B cell (primary cell): ENCODE data around the gene TWIST2. TPM values are rescaled to one million over a fixed set of nuclear protein-coding genes. Genes with fewer than 3 reads are reported as not detected.

Experiments used
- ATAC-seq: fragments of 200-7000 bp; cut with Tn5 transposase; one replicate; pipeline ENCODE4 v1.10.0; 2021; ENCODE audit warnings: low read depth, mild to moderate bottlenecking, moderate number of reproducible peaks, moderate library complexity
- CTCF ChIA-PET: fragments of 350-600 bp; sonication (Branson Sonifier 250); formaldehyde crosslinking; loops from one replicate; lab custom pipeline; 2021; ENCODE audit warnings: antibody characterized with exemption, inconsistent platforms; lab: Charles Lee
- POLR2A ChIA-PET: fragments of 350-600 bp; sonication (Branson Sonifier 250); formaldehyde crosslinking; loops from one replicate; lab custom pipeline; 2021; ENCODE audit warnings: antibody characterized with exemption; lab: Charles Lee
- DNase-seq: peaks from one replicate; pipeline ENCODE4 v3.0.0; 2013
- H2AFZ ChIP-seq: 2 replicates; pipeline ENCODE4 v1.6.1; 2012; ENCODE audit warnings: mild to moderate bottlenecking, low read depth, low read length; ENCODE audit not compliant: insufficient read depth, poor library complexity, severe bottlenecking
- H3K27ac ChIP-seq, 2 donors: 1 replicate in 1 of 2; 2 replicates in 1 of 2; pipeline ENCODE4 v1.5.1; 2012 to 2013; ENCODE audit warnings: low read length in 2 of 2, mild to moderate bottlenecking in 2 of 2, moderate library complexity in 1 of 2
- H3K27me3 ChIP-seq, 4 experiments: fragments of 200-600 bp in 1 of 4; sonication (generic) in 1 of 4; replicated peaks in 1 of 4; 1 replicate in 2 of 4; 2 replicates in 2 of 4; pipeline versions ENCODE4 v1.6.1 to v1.7.0; 2013 to 2016; ENCODE audit warnings: low read length in 3 of 4, mild to moderate bottlenecking in 2 of 4, mixed read lengths in 1 of 4, moderate library complexity in 1 of 4; ENCODE audit not compliant: insufficient read depth in 4 of 4, control insufficient read depth in 3 of 4; ENCODE audit errors: control extremely low read depth in 1 of 4
- H3K36me3 ChIP-seq, 2 experiments: replicated peaks in 1 of 2; 1 replicate in 1 of 2; 2 replicates in 1 of 2; pipeline versions ENCODE4 v1.6.1 to v1.7.1; 2013; ENCODE audit warnings: low read length in 1 of 2; ENCODE audit not compliant: insufficient read depth in 2 of 2, control insufficient read depth in 1 of 2; ENCODE audit errors: control extremely low read depth in 1 of 2, extremely low read depth in 1 of 2
- H3K4me1 ChIP-seq, 2 donors: fragments of 200-600 bp in 1 of 2; sonication (generic) in 1 of 2; 1 replicate in 1 of 2; 2 replicates in 1 of 2; pipeline versions ENCODE4 v1.5.1 to v1.6.1; 2013 to 2017; ENCODE audit warnings: low read length in 2 of 2; ENCODE audit not compliant: control insufficient read depth in 2 of 2, insufficient read depth in 2 of 2
- H3K4me2 ChIP-seq: replicated peaks from 2 replicates; pipeline ENCODE3; 2012; ENCODE audit warnings: mild to moderate bottlenecking, low read depth, low read length; ENCODE audit not compliant: poor library complexity, severe bottlenecking
- H3K4me3 ChIP-seq, 5 experiments: fragments of 200-600 bp in 1 of 5; sonication (generic) in 1 of 5; 1 replicate in 3 of 5; 2 replicates in 2 of 5; pipeline versions ENCODE4 v1.5.1 to v1.7.0; 2011 to 2016; ENCODE audit warnings: low read length in 4 of 5, mild to moderate bottlenecking in 4 of 5, low read depth in 2 of 5, control low read depth in 1 of 5, moderate library complexity in 1 of 5; ENCODE audit not compliant: insufficient read depth in 1 of 5; ENCODE audit errors: control extremely low read depth in 1 of 5, extremely low read depth in 1 of 5
- H3K79me2 ChIP-seq: fragments of 200-600 bp; sonication (generic); one replicate; pipeline ENCODE4 v1.6.0; 2016; ENCODE audit warnings: low read length; ENCODE audit not compliant: control insufficient read depth, insufficient read depth
- H3K9ac ChIP-seq: fragments of 200-600 bp; sonication (generic); 2 replicates; pipeline ENCODE4 v1.6.1; 2017; ENCODE audit warnings: mild to moderate bottlenecking, low read length, moderate library complexity
- H3K9me3 ChIP-seq, 3 donors: one replicate each; pipeline versions ENCODE4 v1.6.1 to v1.7.1; 2013; ENCODE audit warnings: low read length in 2 of 3; ENCODE audit not compliant: control insufficient read depth in 2 of 3, insufficient read depth in 1 of 3; ENCODE audit errors: control extremely low read depth in 1 of 3
- H4K20me1 ChIP-seq: 2 replicates; pipeline ENCODE4 v1.6.0; 2012; ENCODE audit warnings: mild to moderate bottlenecking, low read length; ENCODE audit not compliant: insufficient read depth, control insufficient read depth, poor library complexity, severe bottlenecking
- H3K27ac Mint-ChIP-seq: one replicate; pipeline ENCODE4 v1.8.0; 2021; ENCODE audit warnings: mixed read lengths
- H3K27me3 Mint-ChIP-seq: one replicate; pipeline ENCODE4 v1.8.0; 2021; ENCODE audit warnings: mixed read lengths
- H3K4me1 Mint-ChIP-seq: one replicate; pipeline ENCODE4 v1.8.0; 2021; ENCODE audit warnings: mixed read lengths
- H3K4me3 Mint-ChIP-seq: one replicate; pipeline ENCODE4 v1.8.0; 2021; ENCODE audit warnings: mixed read lengths
- H3K9me3 Mint-ChIP-seq: one replicate; pipeline ENCODE4 v1.8.0; 2022; ENCODE audit warnings: mixed read lengths; ENCODE audit not compliant: insufficient read depth
- CTCF ChIP-seq: fragments of 200-600 bp; IDR thresholded peaks from one replicate; pipeline ENCODE4 v1.8.0; 2022; ENCODE audit warnings: antibody characterized with exemption, mild to moderate bottlenecking
- EZH2 ChIP-seq: IDR thresholded peaks from 2 replicates; pipeline ENCODE4 v1.6.1; 2012; ENCODE audit warnings: borderline replicate concordance, low read depth, mild to moderate bottlenecking, moderate library complexity, low read length; ENCODE audit not compliant: insufficient read depth, poor library complexity, severe bottlenecking
- WGBS: methylation state at CpG from one replicate; pipeline ENCODE4 v1.1.5; 2013; ENCODE audit warnings: missing lambda C conversion rate; ENCODE audit not compliant: insufficient coverage; 5-methylcytosine and 5-hydroxymethylcytosine counted together
- intact Hi-C: fragments of 100-400 bp; cut with micrococcal nuclease; formaldehyde crosslinking; loops from one replicate; pipeline ENCODE4 v1.10.0; 2022
- polyA plus RNA-seq: library from polyadenylated mRNA; depleted of rRNA; stranded (reverse); fragments of >200 nt; gene quantifications from 2 replicates; pipeline ENCODE4 v1.2.3, GENCODE V29; 2012
- total RNA-seq, 2 donors: library from RNA; stranded (reverse); fragments of 120-200 nt in 1 of 2; gene quantifications; 1 replicate in 1 of 2; 2 replicates in 1 of 2; pipeline versions ENCODE4 v1.2.3 to v1.2.4, GENCODE V29; 2013 to 2022

The TWIST2 gene
- total and polyA plus RNA-seq, 2 donors (not counting 1 experiment from before 2014, with no cell fraction given) = 0.07 TPM; not detected in 1

- intact Hi-C loops = no loop called here
- Mint-ChIP-seq H3K4me3 (no peak overlapping the region), H3K27ac (no peak overlapping the region), H3K4me1 (no peaks in the 10 kb centered on the region), H3K9me3 (no peaks in the 10 kb centered on the region), H3K27me3 (peaks cover 25% of the 10 kb centered on the region)
- no peak overlapping the region for H2AFZ ChIP-seq
- no peak for DNase-seq
- ChIA-PET POLR2A (no interaction called here), CTCF (no interaction called here)
- H3K9ac ChIP-seq = no peak overlapping the region
- ATAC-seq = no peak
- H3K79me2 ChIP-seq = no peaks in the 10 kb centered on the region
- no peak for TF ChIP-seq EZH2
- H3K27me3 ChIP-seq = peaks cover 0 to 2% (median 0%) of the 10 kb centered on the region in 4 experiments
- no peaks in the 10 kb centered on the region for H3K36me3 ChIP-seq
- H3K4me3 ChIP-seq = no peak overlapping the region
- H3K27ac ChIP-seq = no peak overlapping the region
- H3K9me3 ChIP-seq = peaks cover 0 to 5% (median 0%) of the 10 kb centered on the region in 3 donors
- 77% methylated on average over 16 of the region's 16 CpGs for WGBS
- H3K4me1 ChIP-seq = no peaks in the 10 kb centered on the region
- no peaks in the 10 kb centered on the region for H4K20me1 ChIP-seq
- H3K4me2 ChIP-seq = no peak overlapping the region
Observed at GRCh38 chr2:238856713-238857567, 9.1 kb downstream of the TWIST2 start.

DNA sequence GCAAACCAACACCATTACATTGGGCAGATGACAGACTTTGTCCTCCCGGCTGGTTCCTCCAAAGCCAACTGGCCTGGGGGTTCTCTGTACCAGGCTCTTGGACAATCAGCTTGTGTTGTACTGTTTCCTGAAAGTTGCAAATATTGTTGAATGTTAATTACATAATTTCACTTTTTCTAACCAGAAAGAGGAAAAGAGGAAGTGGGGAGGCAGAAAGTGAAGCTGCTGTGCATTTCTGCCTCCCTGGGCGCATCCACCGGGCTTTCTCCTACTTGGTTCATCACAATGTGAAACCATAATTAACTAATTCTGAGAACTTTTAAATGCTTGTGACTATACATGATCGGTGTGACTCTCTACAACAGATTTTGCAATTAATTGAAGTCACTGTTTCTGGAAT is 10.1 kb downstream of the TWIST2 start:
- no peaks in the 10 kb centered on the region for H4K20me1 ChIP-seq
- DNase-seq (no peak), ATAC-seq (no peak)
- no peak overlapping the region for H3K27ac ChIP-seq
- CTCF ChIA-PET = no interaction called here
- Mint-ChIP-seq H3K4me1 (no peaks in the 10 kb centered on the region), H3K4me3 (no peak overlapping the region), H3K27me3 (peaks cover 19% of the 10 kb centered on the region), H3K9me3 (no peaks in the 10 kb centered on the region), H3K27ac (no peak overlapping the region)
- no CpG with 5 or more reads among the region's 4 CpGs for WGBS
- H3K4me3 ChIP-seq = no peak overlapping the region
- H3K4me2 ChIP-seq = no peak overlapping the region
- POLR2A ChIA-PET = no interaction called here
- no peak for TF ChIP-seq CTCF
- no peak for TF ChIP-seq EZH2
- H2AFZ ChIP-seq = no peak overlapping the region
- H3K79me2 ChIP-seq = no peaks in the 10 kb centered on the region
- H3K9me3 ChIP-seq = peaks cover 0 to 5% (median 0%) of the 10 kb centered on the region in 3 donors
- peaks cover 0 to 2% (median 0%) of the 10 kb centered on the region in 4 experiments for H3K27me3 ChIP-seq
- H3K9ac ChIP-seq = no peak overlapping the region
- intact Hi-C loops = no loop called here
- no peaks in the 10 kb centered on the region for H3K4me1 ChIP-seq
- H3K36me3 ChIP-seq = no peaks in the 10 kb centered on the region
